Measurements from ENCODE around the gene ENTHD1.

DNA sequence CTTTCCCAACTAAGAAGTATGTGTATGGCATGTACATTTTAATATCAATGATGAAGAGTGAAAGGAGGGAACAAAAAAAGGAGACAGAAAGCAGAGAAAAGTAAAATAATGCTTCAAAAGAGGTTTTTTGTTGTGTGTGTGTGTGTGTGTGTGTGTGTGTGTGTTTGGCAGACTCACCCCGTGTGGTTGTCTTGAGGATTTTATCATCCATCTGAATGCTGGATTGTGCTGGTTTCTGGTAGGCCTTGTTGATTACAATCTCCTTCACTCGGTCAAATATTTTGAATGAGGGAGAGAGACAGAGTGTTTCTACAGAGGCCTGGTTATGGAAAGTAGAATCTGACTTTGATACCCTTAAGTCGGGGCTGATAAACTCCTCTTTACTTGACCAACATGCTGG is 128.5 kb downstream of the ENTHD1 start:
- TF ChIP-seq, protein P1, sequence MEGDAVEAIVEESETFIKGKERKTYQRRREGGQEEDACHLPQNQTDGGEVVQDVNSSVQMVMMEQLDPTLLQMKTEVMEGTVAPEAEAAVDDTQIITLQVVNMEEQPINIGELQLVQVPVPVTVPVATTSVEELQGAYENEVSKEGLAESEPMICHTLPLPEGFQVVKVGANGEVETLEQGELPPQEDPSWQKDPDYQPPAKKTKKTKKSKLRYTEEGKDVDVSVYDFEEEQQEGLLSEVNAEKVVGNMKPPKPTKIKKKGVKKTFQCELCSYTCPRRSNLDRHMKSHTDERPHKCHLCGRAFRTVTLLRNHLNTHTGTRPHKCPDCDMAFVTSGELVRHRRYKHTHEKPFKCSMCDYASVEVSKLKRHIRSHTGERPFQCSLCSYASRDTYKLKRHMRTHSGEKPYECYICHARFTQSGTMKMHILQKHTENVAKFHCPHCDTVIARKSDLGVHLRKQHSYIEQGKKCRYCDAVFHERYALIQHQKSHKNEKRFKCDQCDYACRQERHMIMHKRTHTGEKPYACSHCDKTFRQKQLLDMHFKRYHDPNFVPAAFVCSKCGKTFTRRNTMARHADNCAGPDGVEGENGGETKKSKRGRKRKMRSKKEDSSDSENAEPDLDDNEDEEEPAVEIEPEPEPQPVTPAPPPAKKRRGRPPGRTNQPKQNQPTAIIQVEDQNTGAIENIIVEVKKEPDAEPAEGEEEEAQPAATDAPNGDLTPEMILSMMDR (IDR thresholded peaks at IDR 0.05) = no peak
- TF ChIP-seq EP300 (IDR thresholded peaks at IDR 0.05) = no peak

All from suprapubic skin (tissue), 3 donors.